ENCODE data around the gene STK11. TPM values are rescaled to one million over a fixed set of nuclear protein-coding genes. Genes with fewer than 3 reads are reported as not detected.

STK11 gene
- total and polyA plus RNA-seq, 7 donors, result 64.9 to 133 (median 85.9) TPM

GRCh38 chr19:1237754-1238368 is 32.3 kb downstream of the STK11 start, which contains the start of gene CBARP:
Gene CBARP, minus strand, starts transcription at chr19:1238005. Its CDS starts 1,905 bp downstream, at chr19:1236100.
- H3K27ac ChIP-seq, result peak within 1 kb of the TSS; percentile 99
- no peaks in the 10 kb centered on the region for H3K36me3 ChIP-seq (ENCODE audit: insufficient read depth in 1 of 2, low read depth in 1 of 2)
- peaks cover 24% of the 10 kb centered on the region for H3K4me1 ChIP-seq
- ATAC-seq (no peak), DNase-seq (peak in 1 of 2 donors; percentile 51)
- WGBS, 3 donors, result 1 to 2% (median 2%) methylated on average over 16 to 87 of the region's 87 CpGs
- peaks cover 0 to 5% (median 3%) of the 10 kb centered on the region in 3 donors for H3K27me3 ChIP-seq (ENCODE audit: insufficient read depth in 3 of 3, low read length in 2 of 3)
- no peak for TF ChIP-seq CTCF (IDR thresholded peaks at IDR 0.05)
- intact Hi-C loops (cut with DNase I), result loop anchor here in 1 of 2 donors (2.0 kb wide), 1 partner anchor 17 kb away; no protein-coding TSS in a partner anchor
- no peaks in the 10 kb centered on the region for H3K9me3 ChIP-seq
- H3K4me3 ChIP-seq, result peak within 1 kb of the TSS; percentile 68

- DNase-seq (no peak), ATAC-seq (no peak)
- Histone ChIP-seq H3K27ac (peak overlapping the region; percentile 99), H3K36me3 (ENCODE audit: insufficient read depth in 1 of 2, low read depth in 1 of 2) (no peaks in the 10 kb centered on the region), H3K4me1 (peaks cover 32% of the 10 kb centered on the region), H3K9me3 (no peaks in the 10 kb centered on the region), H3K27me3 (ENCODE audit: insufficient read depth in 3 of 3, low read length in 2 of 3) (peaks cover 0 to 5% (median 3%) of the 10 kb centered on the region in 3 donors), H3K4me3 (peak overlapping the region; percentile 45)
- no peak for TF ChIP-seq CTCF (IDR thresholded peaks at IDR 0.05)
- intact Hi-C loops (cut with DNase I), result loop anchor here in 1 of 2 donors (2.0 kb wide), 1 partner anchor 18 kb away; no protein-coding TSS in a partner anchor
- WGBS, 3 donors, result 63 to 69% (median 66%) methylated on average over 33 to 34 of the region's 34 CpGs
These were observed 33.1 kb downstream of the STK11 start for GRCh38 chr19:1238369-1239303.

GRCh38 chr19:1239420-1239795 is 33.8 kb downstream of the STK11 start:
- Histone ChIP-seq H3K4me1 (peaks cover 39% of the 10 kb centered on the region), H3K27me3 (ENCODE audit: insufficient read depth in 3 of 3, low read length in 2 of 3) (peaks cover 0 to 5% (median 3%) of the 10 kb centered on the region in 3 donors), H3K9me3 (no peaks in the 10 kb centered on the region), H3K27ac (peak overlapping the region; percentile 99), H3K36me3 (ENCODE audit: insufficient read depth in 1 of 2, low read depth in 1 of 2) (no peaks in the 10 kb centered on the region), H3K4me3 (no peak overlapping the region)
- ATAC-seq, result no peak
- TF ChIP-seq CTCF (IDR thresholded peaks at IDR 0.05), result no peak
- WGBS, 3 donors, result 76 to 82% (median 81%) methylated on average over 11 of the region's 11 CpGs
- intact Hi-C loops (cut with DNase I), result loop anchor here in 1 of 2 donors (2.0 kb wide), 1 partner anchor 19 kb away; no protein-coding TSS in a partner anchor
- no peak for DNase-seq

GRCh38 chr19:1239796-1240737 is 34.5 kb downstream of the STK11 start:
- peak; percentile 97 for TF ChIP-seq CTCF (IDR thresholded peaks at IDR 0.05)
- DNase-seq (peak; percentile 93 to 95), ATAC-seq (peak; percentile 46 to 53 (median 49))
- H3K36me3 ChIP-seq (ENCODE audit: insufficient read depth in 1 of 2, low read depth in 1 of 2), result no peaks in the 10 kb centered on the region
- H3K9me3 ChIP-seq, result no peaks in the 10 kb centered on the region
- H3K4me3 ChIP-seq, result peak overlapping the region; percentile 75
- WGBS, 3 donors, result 9 to 24% (median 17%) methylated on average over 44 to 84 of the region's 84 CpGs
- peaks cover 0 to 5% (median 3%) of the 10 kb centered on the region in 3 donors for H3K27me3 ChIP-seq (ENCODE audit: insufficient read depth in 3 of 3, low read length in 2 of 3)
- peak overlapping the region; percentile 99 for H3K27ac ChIP-seq
- H3K4me1 ChIP-seq, result peaks cover 45% of the 10 kb centered on the region
- intact Hi-C loops (cut with DNase I), result loop anchor here (1.0 to 5.0 kb wide), 3 partner anchors 19 to 128 kb away; no protein-coding TSS in a partner anchor
